Hepatocyte (in vitro differentiated cells): Measurements from ENCODE around the gene ERCC6L2. TPM values are rescaled to one million over a fixed set of nuclear protein-coding genes. Genes with fewer than 3 reads are reported as not detected.
A peak's percentile ranks its signal among the peaks of the same experiment; 100 is the strongest.

Source experiments
- DNase-seq: peaks from one replicate; pipeline ENCODE4 v3.0.0-alpha.2; 2016; ENCODE audit warnings: low spot score
- H2AFZ ChIP-seq: fragments of 200-600 bp; sonication (generic); 2 replicates; pipeline ENCODE4 v1.6.0; 2016; ENCODE audit warnings: antibody characterized with exemption, mild to moderate bottlenecking
- H3K27ac ChIP-seq: fragments of 200-600 bp; sonication (generic); 2 replicates; pipeline ENCODE4 v1.5.1; 2016; ENCODE audit warnings: mild to moderate bottlenecking
- H3K27me3 ChIP-seq: fragments of 200-600 bp; sonication (generic); 2 replicates; pipeline ENCODE4 v1.6.1; 2016
- H3K36me3 ChIP-seq: fragments of 200-600 bp; sonication (generic); replicated peaks from 2 replicates; pipeline ENCODE4 v1.5.1; 2016; ENCODE audit warnings: low read depth; ENCODE audit not compliant: insufficient read depth
- H3K4me1 ChIP-seq: fragments of 200-600 bp; sonication (generic); 2 replicates; pipeline ENCODE4 v1.5.1; 2016; ENCODE audit warnings: mild to moderate bottlenecking, moderate library complexity; ENCODE audit not compliant: insufficient read depth
- H3K4me2 ChIP-seq: fragments of 200-600 bp; sonication (generic); 2 replicates; pipeline ENCODE4 v1.6.0; 2016
- H3K4me3 ChIP-seq: fragments of 200-600 bp; sonication (generic); 2 replicates; pipeline ENCODE4 v1.5.1; 2016; ENCODE audit warnings: mild to moderate bottlenecking
- H3K79me2 ChIP-seq: fragments of 200-600 bp; sonication (generic); 2 replicates; pipeline ENCODE4 v1.6.0; 2017; ENCODE audit warnings: mild to moderate bottlenecking
- H3K9me2 ChIP-seq: fragments of 200-600 bp; sonication (generic); replicated peaks from 2 replicates; pipeline ENCODE4 v1.6.0; 2017; ENCODE audit warnings: mild to moderate bottlenecking; ENCODE audit not compliant: insufficient read depth
- H3K9me3 ChIP-seq: fragments of 200-600 bp; sonication (generic); 2 replicates; pipeline ENCODE4 v1.5.1; 2016; ENCODE audit warnings: low read depth, mild to moderate bottlenecking
- H4K20me1 ChIP-seq: fragments of 200-600 bp; sonication (generic); 2 replicates; pipeline ENCODE4 v1.6.0; 2016; ENCODE audit warnings: mild to moderate bottlenecking; ENCODE audit not compliant: insufficient read depth, poor library complexity, severe bottlenecking
- CTCF ChIP-seq: fragments of 200-600 bp; sonication (generic); IDR thresholded peaks from 2 replicates; pipeline ENCODE4 v1.5.1; 2016; ENCODE audit warnings: antibody characterized with exemption, mild to moderate bottlenecking; ENCODE audit not compliant: poor library complexity
- EZH2 ChIP-seq: fragments of 200-600 bp; sonication (generic); IDR thresholded peaks from 2 replicates; pipeline ENCODE4 v1.6.1; 2016; ENCODE audit warnings: antibody characterized with exemption, mild to moderate bottlenecking, borderline replicate concordance
- EZH2phosphoT487 ChIP-seq: fragments of 200-600 bp; sonication (generic); IDR thresholded peaks from one replicate; pipeline ENCODE4 v1.6.1; 2018; ENCODE audit warnings: antibody characterized with exemption, mild to moderate bottlenecking, low read depth, moderate library complexity; ENCODE audit not compliant: unreplicated experiment, severe bottlenecking
- WGBS: methylation state at CpG from one replicate; pipeline ENCODE4 v1.1.6; 2016; ENCODE audit warnings: low lambda C conversion rate; ENCODE audit errors: missing lambda C conversion rate; 5-methylcytosine and 5-hydroxymethylcytosine counted together
- polyA plus RNA-seq: library from polyadenylated mRNA; unstranded; fragments of >200 nt; fragmentation: Nextera tagmentation; extraction: Ambion mirVana; gene quantifications from 2 replicates; pipeline ENCODE4 v1.2.1, GENCODE V29; 2016
- total RNA-seq: library from RNA; depleted of rRNA; stranded (reverse); fragments of >200 nt; gene quantifications from 2 replicates; pipeline ENCODE4 v1.2.3, GENCODE V29; 2014

The ERCC6L2 gene
- total and polyA plus RNA-seq, 2 experiments from 2014 or later, result 17.6 to 55.7 TPM

GRCh38 chr9:95831810-95832209 lies 43.7 kb upstream of the ERCC6L2 start:
- H3K79me2 ChIP-seq, result no peaks in the 10 kb centered on the region
- no peaks in the 10 kb centered on the region for H3K9me3 ChIP-seq
- TF ChIP-seq EZH2phosphoT487, result no peak
- TF ChIP-seq EZH2, result no peak
- TF ChIP-seq CTCF, result no peak
- no peak overlapping the region for H3K4me2 ChIP-seq
- H3K27ac ChIP-seq, result no peak overlapping the region
- H2AFZ ChIP-seq, result no peak overlapping the region
- no peaks in the 10 kb centered on the region for H3K27me3 ChIP-seq
- H3K9me2 ChIP-seq, result no peaks in the 10 kb centered on the region
- DNase-seq, result no peak
- no peaks in the 10 kb centered on the region for H4K20me1 ChIP-seq
- no peak overlapping the region for H3K4me3 ChIP-seq
- no peaks in the 10 kb centered on the region for H3K36me3 ChIP-seq
- peaks cover 13% of the 10 kb centered on the region for H3K4me1 ChIP-seq

DNA sequence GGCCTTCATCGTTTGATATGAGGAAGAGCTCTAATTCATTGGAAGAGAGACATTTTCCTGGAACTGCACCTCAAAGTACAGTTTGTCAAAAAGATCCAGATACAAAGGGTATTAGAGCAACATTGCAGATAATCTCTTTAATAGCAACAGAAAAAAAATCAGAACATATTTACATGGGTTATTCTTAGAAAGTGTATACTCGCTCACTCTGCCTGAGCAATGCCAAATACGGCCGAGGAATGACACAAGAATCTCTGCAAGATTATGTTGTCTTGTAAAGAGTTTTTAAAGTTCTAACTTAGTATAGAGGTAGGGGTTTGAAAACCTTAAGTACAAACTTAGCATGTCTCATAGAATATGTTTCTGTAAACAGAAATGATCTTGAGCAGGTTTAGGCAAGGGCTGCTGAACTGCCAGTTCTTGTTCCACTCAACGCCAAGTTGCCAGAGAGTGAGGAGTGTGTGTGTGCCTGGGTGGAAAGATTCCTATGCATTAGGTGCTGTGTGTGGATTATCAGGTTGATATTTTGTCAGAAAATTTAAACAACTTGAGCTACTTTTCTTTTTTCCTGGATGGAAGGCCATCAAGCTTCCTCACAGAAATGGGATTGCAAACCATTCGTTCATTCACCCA lies 41.8 kb upstream of the ERCC6L2 start:
- Histone ChIP-seq H3K4me3 (no peak overlapping the region), H3K4me1 (peaks cover 13% of the 10 kb centered on the region), H3K9me3 (no peaks in the 10 kb centered on the region), H3K4me2 (no peak overlapping the region), H4K20me1 (no peaks in the 10 kb centered on the region), H3K27ac (peak overlapping the region; percentile 18), H3K9me2 (no peaks in the 10 kb centered on the region), H2AFZ (no peak overlapping the region), H3K36me3 (no peaks in the 10 kb centered on the region), H3K79me2 (no peaks in the 10 kb centered on the region), H3K27me3 (no peaks in the 10 kb centered on the region)
- 69% methylated on average over 6 of the region's 6 CpGs for WGBS
- DNase-seq, result no peak
- TF ChIP-seq EZH2, result no peak
- no peak for TF ChIP-seq CTCF
- no peak for TF ChIP-seq EZH2phosphoT487

GRCh38 chr9:95834281-95834907 lies 41.1 kb upstream of the ERCC6L2 start:
- WGBS, result 58% methylated on average over 3 of the region's 3 CpGs
- peak overlapping the region; percentile 18 for H3K27ac ChIP-seq
- H3K79me2 ChIP-seq, result no peaks in the 10 kb centered on the region
- H3K36me3 ChIP-seq, result no peaks in the 10 kb centered on the region
- no peak overlapping the region for H2AFZ ChIP-seq
- TF ChIP-seq EZH2 (no peak), EZH2phosphoT487 (no peak), CTCF (no peak)
- H3K4me1 ChIP-seq, result peaks cover 13% of the 10 kb centered on the region
- H4K20me1 ChIP-seq, result no peaks in the 10 kb centered on the region
- H3K4me2 ChIP-seq, result no peak overlapping the region
- no peaks in the 10 kb centered on the region for H3K27me3 ChIP-seq
- H3K9me3 ChIP-seq, result no peaks in the 10 kb centered on the region
- H3K9me2 ChIP-seq, result no peaks in the 10 kb centered on the region
- peak; percentile 19 for DNase-seq
- H3K4me3 ChIP-seq, result no peak overlapping the region
